ENCODE results near the gene KIAA1328. TPM values are rescaled to one million over a fixed set of nuclear protein-coding genes. Genes with fewer than 3 reads are reported as not detected.

The KIAA1328 gene
- total and polyA plus RNA-seq, 9 of the 15 experiments (the other 6 are each of a cell fraction or from before 2014, with no cell fraction given) = 4.0 to 8.6 (median 7.4) TPM

DNA sequence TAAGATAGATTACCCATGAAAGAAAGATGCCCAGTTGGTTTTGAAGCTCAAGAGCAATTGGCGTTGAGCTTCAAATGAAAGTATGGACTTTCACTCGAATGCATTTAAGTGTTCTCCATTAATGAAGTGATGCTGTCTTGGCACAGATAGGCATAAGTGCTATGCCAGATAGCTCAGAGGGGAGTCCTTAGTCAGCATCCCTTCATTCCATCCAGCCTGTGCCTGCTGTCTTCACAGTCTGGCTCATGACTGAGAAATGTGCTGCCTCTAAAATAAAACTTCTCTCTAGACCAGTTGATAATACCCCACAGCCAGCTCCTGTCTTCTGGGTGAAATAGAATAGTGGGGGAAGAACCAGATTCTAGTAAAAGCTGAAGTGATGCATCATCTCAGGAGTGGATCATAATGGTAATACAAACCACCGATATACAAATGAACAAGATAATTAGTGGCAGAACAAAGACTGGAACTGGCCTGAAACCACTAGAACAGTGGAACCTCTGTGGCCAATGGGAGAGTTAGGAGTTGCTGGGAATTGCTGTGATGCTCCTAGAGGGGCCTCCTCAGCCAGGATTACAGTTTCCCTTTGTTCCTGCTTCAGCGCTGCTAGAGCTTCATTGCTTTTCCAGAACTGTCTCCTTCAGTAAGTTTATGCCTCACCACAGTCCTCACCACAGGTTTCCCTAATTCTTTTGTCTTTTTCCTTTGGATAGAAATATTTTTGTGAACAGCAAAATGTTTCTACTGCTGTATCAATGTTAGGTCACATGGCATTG, 359.3 kb downstream of the KIAA1328 start:
- no peak overlapping the region for H3K27ac ChIP-seq (ENCODE audit: extremely low read depth, low read depth, low read length)
- H3K9me3 ChIP-seq (replicated peaks; ENCODE audit: control insufficient read depth, insufficient read depth, low read depth, low read length) = no peaks in the 10 kb centered on the region
- POLR2A ChIA-PET = no interaction called here
- H3K4me2 ChIP-seq (ENCODE audit: insufficient read depth, low read length) = no peak overlapping the region
- no peaks in the 10 kb centered on the region for H3K9me1 ChIP-seq (ENCODE audit: control insufficient read depth, insufficient read depth, low read length)
- FAIRE-seq (no peak), DNase-seq (ENCODE audit: extremely low read depth in 1 of 4, low spot score in 3 of 4) (no peak), ATAC-seq (no peak)
- H3K9ac ChIP-seq (ENCODE audit: insufficient read depth in 1 of 2, low read depth in 2 of 2, low read length in 2 of 2) = no peak overlapping the region
- 1% methylated on average over 4 of the region's 4 CpGs for WGBS (ENCODE audit: insufficient coverage, low coverage, missing lambda C conversion rate)
- H3K4me3 ChIP-seq = no peak overlapping the region
- in situ Hi-C loops (cut with MboI) (no loop called here), intact Hi-C loops (cut with micrococcal nuclease) (no loop called here)
- H4K20me1 ChIP-seq (replicated peaks; ENCODE audit: control insufficient read depth, insufficient read depth, low read length) = no peaks in the 10 kb centered on the region
- no peaks in the 10 kb centered on the region for H3K79me2 ChIP-seq (ENCODE audit: control insufficient read depth, insufficient read depth, low read length)
- no peaks in the 10 kb centered on the region for H3K4me1 ChIP-seq (replicated peaks in 1 of 2; ENCODE audit: control insufficient read depth in 2 of 2, insufficient read depth in 2 of 2, low read length in 2 of 2)
- H3K36me3 ChIP-seq (ENCODE audit: control insufficient read depth, insufficient read depth, low read length) = no peaks in the 10 kb centered on the region
- H3K27me3 ChIP-seq (ENCODE audit: control insufficient read depth in 2 of 2, insufficient read depth in 2 of 2, low read length in 2 of 2) = no peaks in the 10 kb centered on the region
- no peak overlapping the region for H2AFZ ChIP-seq (ENCODE audit: low read depth, low read length)
- BruUV-seq (replicated peaks) = no TSS peak
- CTCF ChIA-PET (ENCODE audit: low intra/inter-chr PET ratio) = no interaction called here
- TF ChIP-seq RBM14 (IDR thresholded peaks at IDR 0.05; ENCODE audit: borderline replicate concordance, insufficient read depth, low read depth, low read length) (no peak), SRSF7 (optimal IDR thresholded peaks at IDR 0.05; ENCODE audit: low read depth, low read length) (no peak), ZC3H8 (IDR thresholded peaks at IDR 0.05) (no peak), RNF2 (IDR thresholded peaks at IDR 0.05) (no peak), RBBP5 (IDR thresholded peaks at IDR 0.05; ENCODE audit: borderline replicate concordance, insufficient read depth, low read length, poor library complexity, severe bottlenecking) (no peak), ZNF780A (CRISPR knock-in tag; IDR thresholded peaks at IDR 0.05) (no peak), TBP (optimal IDR thresholded peaks at IDR 0.05; ENCODE audit: low read depth, low read length) (no peak), RFX5 (IDR thresholded peaks at IDR 0.05; ENCODE audit: low read depth, low read length) (no peak), MGA (IDR thresholded peaks at IDR 0.05) (no peak), ZNF12 (CRISPR knock-in tag; IDR thresholded peaks at IDR 0.05) (no peak)

All from K562 (cell line).